T-helper 22 cell (primary cell): ENCODE measurements around the gene ITGB4.

ENCODE experiments used
- DNase-seq: peaks from one replicate; pipeline ENCODE4 v3.0.0-alpha.2; 2020; ENCODE audit warnings: low read depth

ITGB4 gene

DNA sequence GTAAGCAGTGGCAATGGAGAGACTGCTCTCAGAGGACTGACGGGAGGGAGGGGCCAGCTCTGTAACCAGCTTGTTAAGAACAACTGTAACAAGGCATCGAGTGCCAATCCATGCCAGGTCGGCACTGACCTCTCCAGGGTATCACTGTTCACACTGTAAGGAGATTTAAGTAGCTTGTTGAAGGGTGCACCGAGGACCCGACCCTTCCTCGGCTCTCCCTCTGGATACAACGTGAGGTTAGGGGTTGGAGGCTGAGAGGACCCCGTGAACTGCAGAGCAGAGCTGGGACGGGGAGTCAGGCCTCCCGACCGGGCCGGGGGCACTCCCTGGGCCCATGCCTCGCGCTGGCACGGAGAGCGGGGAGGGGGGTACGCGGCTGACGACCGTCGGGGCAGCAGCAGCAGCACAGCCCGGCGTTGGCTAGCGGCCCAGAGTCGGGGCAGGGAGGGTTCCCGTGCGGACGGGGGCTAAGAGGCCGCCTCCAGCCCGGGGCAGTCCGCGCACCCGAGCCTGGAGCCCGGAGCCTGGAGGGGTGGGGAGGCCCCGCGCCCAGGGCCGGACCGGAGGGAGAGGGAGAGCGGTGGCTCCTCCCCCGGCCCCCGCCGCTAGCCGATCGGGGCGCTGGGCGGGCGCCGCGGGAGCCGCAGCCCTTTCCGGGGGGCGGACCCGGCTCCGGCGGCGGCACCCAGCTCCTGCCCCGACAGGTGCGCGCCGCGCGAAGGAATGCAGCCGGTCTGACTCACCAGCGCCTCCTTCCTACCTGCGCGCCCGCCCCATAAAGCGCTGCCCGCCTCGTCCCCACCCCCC is at the start of gene ITGB4:
TSS of gene ITGB4 (plus strand) at position 804 of the 807 bp plus-strand sequence. CDS start 3,245 bp downstream, outside the sequence.
- DNase-seq = peak; percentile 54

DNA sequence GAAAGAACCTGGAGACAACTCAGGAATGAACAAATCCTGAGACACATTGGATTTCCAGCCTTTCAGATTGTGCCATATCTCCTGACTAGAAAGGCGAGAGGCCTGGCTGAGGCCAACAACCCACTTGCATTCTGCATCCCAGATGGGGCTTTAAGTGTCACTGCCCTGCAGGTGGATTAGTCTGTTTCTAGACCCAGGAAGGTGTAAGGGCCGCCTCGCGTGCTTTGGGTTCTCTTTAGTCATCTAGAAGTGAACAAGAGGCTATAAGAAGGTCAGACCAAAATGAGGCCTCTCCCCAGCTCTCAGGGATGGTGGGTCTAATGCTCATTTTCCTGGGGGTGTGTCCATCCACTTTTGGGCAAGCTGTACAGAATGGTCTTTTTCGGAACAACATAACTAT is 49.2 kb upstream of the ITGB4 start:
- no peak for DNase-seq

DNA sequence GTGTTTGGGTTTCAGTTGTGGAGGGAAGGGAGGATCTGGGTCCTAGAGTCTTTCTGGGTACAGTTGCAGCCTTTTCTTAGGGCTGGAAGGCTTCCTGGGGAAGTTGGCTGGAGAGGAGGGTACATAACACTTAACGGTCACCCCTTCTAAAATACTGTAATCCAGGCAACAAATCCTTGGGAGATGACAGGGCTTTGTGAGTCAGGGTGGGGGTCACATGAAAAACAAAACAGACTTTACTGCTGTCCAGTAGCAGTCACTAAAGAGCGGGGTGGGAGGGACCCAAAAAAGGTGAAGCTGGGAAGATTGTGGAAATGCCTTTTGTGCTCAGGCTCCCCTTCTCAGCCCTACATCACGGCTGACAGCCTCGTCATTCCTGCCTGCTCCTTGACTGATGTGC is 47.8 kb upstream of the ITGB4 start:
- no peak for DNase-seq

DNA sequence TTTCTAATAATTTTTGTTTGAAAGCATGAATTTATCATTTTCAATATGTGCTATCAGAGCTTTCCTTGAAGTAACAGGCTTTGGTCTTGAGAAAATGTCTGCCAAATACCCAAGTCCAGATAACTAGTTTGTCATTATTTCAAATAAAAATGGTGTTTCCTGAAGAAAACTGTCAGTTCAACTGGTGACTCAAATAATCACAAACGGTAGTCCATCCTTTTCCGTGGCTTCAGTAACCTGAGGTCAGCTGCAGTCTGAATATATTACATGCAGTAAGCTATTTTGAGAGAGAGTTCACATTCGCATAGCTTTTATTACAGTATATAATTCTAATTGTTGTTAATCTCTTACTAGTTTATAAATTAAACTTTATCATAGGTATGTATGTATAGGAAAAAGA is 44.8 kb upstream of the ITGB4 start:
- DNase-seq = no peak

DNA sequence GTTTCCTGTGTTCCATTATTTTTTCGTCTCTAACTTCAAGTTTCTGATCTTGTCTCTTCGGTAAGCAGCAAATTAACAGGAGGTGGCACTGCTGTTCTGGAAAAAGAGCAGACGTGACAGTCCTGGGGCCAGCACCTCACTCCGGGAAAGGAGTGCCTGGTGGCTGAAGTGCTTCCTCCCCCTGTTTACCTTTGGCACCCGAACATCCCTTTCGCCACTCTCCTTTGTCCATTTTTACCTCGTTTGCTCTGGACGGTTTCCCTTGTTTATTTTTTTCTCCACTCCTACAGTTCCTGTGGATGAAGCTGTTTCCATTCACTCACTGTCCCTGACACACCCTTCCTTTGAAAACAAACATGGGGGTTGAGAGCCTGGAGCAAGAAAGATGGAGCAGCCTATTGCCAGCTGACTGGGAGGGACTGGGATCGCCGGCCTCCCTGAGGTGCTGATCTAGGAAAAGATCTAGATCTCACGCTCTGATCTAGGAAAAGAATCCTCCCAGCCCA is 41.5 kb upstream of the ITGB4 start:
- no peak for DNase-seq

DNA sequence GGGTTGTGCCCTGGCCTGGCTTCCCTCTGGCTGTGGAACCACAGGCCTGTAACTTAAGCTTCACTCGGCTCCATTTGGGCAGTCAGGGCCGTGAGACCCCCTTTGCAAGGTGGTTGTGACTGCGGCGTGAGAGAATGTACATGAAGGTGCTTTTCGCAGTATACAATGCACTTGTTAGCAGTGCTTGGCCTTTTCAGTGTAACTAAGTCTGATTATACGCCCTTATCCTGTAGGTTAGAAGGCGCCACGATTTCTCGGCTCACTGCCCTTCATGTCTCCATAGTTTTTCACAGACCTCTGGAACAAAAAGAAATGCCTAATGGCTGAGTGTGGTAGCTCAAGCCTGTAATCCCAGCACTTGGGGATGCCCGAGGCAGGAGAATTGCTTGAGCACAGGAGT is 40.8 kb upstream of the ITGB4 start:
- no peak for DNase-seq

DNA sequence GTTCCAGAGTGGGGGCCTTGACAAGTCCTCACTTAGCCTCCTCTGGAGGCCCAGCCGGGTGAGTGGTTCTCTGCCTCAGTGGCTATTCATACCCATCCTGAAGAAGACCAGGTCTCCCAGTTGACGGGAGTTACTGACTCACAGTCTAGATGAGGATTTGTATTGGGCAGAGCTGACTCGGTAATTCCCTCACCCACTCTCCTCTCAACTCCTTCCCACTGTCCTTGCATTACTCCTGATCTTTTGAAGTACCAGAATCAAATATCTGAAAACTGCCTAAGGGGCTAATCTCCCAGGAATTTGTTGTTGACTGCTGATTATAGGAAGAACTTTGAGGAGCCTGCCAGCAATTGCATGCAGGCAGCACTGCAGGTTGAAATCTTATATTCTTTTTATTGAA is 40.0 kb upstream of the ITGB4 start:
- DNase-seq = no peak

DNA sequence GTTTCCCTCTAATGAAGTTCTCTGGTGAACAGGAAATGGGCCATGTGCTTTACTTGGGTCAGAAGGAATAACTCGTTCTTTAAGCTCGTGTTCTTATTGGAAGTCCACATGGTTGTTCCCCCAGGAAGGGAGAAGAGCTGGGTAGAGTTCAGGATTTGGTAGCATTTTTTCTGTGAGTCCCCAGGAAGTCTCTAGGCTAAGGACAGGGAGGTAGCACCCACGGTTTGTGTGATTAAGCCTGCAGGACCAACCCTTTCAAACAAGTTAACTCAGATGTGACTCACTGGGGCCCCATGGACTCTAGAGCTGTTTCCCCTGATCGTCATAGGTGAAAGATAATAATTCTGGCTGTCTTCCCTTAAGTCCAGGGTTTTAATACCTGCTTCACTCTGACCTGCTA is 37.7 kb upstream of the ITGB4 start:
- no peak for DNase-seq

DNA sequence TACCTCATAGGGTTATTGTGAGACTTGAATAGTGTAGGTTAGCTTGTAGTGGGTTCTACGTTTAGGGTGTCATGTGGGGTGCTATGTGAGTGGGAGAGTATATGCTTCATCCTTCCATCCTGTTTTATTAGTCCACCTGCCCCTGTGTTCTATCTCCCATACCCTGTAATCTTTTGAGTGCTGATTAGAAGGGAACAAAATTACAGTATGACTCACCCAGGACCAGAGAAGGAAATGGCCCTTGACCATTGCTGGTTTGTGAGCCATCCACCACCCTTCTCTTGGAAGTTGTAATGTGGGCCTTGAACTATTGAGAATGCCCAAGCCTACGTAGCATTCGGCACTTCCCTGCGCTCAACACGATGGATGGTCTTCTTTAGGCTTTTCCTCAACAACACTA is 37.0 kb upstream of the ITGB4 start:
- DNase-seq = no peak

DNA sequence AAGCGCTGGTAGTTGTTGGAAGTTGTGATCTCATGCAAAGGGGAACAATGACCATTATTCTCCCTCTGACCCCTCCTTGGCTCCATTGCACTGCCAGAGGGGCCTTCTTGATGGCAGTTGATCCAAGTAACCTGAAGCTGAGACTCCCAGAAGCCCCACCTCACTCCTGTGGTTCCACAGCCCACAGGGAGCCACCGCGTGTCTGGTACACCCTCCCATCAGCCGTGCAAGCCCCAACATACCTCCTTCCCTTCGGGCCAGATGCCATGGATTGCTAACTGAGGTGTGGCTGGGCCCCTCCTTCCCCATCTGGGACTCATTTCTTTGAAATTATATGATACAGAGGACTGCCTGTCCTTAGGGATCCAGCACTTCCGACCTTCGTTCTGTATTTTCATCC is 36.3 kb upstream of the ITGB4 start:
- no peak for DNase-seq

DNA sequence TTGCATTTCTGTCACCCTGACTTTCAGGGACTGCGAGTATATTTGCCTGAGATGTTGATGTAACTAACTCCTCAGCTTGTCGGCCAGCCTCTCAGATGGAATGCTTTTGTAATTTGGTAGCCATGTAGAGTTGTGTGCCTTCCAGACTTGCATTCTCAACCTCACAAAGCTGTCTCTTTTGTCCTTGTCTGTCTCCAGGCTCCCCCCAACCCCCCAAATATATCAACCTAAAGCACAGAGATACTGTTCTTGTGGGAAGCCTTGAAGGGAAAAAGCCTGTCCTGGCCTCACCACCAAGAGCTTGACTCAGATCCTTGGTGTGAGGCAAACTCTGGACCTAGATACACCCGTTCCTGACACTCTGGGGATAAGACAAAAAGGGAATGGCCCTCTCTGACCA is 35.8 kb upstream of the ITGB4 start:
- DNase-seq = no peak

DNA sequence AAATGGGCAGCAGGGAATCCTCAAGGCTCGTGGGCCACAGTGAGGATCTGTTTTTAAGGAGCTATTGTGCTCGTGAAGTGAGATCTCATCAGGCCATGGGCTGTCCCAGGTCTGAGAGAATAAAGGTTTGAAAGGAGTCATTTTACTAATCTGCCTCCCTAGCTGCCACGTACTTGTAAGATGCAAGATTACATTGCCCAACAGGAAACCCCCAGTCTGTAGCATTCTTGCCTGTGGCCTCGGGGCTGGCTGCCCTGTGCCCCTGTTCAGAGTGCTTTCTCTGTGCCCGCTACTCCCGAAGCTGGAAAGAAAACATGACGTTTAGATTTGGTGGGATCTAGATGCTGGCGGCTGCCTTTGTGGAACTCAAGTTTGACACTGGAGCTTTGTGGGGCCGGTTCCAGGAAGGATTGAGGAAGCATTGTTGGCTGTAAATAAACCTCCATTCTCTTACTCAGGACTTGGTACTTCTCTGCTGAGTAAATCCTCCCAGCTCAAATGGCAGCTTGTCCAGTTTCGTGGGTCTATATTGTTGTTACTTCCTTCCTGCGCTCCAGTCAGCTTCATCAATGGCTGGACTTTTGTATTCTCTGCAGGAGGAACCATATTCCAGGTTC is 32.9 kb upstream of the ITGB4 start:
- DNase-seq = no peak

DNA sequence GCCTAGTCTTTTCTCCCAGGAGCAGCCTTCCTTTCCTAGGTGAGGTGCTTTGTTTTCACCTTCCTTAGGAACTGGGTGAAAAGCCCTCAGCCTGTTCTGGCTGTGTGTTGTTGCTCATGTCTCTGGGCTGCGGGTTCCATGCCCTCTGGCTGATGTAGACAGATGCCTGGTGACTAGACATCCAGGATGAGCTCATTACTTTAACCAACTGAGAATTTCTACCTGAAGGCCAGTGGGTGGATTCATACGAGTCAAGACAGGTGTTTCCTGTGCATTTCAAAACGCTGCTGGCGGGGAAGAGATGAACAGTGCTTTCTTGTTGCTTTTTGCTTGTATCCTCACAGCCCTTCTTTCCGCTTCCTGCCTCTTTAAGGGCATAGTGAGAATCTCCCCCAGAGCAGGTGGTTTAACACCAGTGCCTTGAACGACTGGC is 31.8 kb upstream of the ITGB4 start:
- DNase-seq = no peak

DNA sequence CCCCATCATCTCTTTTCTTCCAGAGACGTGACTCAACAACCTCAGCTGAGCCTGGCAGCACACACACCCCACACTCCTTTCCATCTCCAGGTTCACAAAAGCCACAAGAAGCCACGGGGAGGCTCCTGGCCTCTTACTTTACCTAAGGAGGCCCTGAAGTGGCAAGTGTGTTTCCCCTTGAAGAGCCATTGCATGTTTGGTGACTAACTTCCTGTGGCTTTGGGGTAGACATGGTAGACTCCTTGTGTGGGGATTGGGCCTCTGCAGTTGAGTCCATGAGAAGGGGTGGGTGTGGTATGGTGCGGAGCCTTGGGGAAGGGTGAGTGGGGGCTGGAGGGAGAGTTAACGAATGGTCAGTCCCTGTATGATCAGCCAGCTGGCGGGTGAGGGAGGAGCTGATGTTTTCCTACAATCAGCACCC is 29.9 kb upstream of the ITGB4 start:
- no peak for DNase-seq

DNA sequence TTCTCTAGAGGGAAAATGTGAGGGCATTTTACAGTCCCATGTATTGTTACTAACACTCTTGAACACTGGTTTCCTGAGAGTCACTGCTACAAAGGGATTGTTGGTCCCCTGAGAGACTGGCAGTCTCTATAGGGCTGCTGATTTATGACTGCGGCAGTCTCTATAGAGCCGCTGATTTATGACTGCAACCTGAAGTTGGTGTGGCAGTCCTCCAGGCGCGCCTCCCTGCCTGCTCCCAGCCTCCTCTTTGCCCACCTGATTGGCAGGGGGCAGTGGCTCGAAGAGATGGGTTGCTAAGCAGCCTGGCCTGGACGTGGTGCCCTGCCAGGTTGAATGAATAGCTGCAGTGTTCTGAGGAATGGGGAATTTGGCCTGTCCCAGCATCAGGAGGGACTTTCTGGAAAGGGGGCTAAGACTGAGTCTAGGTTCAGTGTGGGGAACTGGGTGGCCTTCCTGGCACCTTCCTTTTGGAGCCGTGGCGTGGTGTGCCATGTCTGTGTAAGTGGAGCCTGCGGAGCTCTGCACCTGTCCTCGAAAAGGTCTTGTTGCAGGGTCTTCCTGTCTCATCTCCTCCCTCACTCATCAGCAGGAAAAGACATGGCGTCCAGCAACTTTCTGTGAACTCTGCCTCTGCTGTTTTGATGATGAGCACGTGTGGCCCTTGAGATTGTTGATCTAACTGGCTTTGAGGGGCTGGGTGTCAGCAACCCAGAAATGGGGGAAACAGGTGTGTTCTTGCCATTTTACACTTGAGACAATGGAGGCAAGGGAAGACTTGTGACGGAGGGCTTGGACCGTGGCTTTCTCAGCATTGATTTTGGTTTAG is 29.2 kb upstream of the ITGB4 start:
- no peak for DNase-seq

DNA sequence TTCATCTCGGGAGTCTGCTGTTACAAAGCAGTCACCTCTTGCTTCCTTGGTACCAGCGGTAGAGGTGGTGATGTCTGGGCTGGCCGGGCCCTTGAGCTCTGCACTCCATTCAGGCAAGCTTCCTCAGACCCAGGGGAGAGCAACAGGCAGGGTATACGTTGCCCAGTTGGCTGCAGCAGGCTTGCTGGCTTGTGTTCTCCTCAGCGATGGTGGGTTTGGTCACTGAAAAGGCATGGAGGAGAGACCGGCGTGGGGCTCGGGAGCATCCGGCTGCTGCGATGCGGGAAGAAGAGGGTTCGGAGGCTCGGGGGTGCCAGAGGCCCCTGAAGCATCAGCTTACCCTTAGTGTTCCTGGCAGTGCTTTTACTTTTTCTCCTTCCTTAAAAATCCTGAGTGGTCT is 28.3 kb upstream of the ITGB4 start:
- no peak for DNase-seq

DNA sequence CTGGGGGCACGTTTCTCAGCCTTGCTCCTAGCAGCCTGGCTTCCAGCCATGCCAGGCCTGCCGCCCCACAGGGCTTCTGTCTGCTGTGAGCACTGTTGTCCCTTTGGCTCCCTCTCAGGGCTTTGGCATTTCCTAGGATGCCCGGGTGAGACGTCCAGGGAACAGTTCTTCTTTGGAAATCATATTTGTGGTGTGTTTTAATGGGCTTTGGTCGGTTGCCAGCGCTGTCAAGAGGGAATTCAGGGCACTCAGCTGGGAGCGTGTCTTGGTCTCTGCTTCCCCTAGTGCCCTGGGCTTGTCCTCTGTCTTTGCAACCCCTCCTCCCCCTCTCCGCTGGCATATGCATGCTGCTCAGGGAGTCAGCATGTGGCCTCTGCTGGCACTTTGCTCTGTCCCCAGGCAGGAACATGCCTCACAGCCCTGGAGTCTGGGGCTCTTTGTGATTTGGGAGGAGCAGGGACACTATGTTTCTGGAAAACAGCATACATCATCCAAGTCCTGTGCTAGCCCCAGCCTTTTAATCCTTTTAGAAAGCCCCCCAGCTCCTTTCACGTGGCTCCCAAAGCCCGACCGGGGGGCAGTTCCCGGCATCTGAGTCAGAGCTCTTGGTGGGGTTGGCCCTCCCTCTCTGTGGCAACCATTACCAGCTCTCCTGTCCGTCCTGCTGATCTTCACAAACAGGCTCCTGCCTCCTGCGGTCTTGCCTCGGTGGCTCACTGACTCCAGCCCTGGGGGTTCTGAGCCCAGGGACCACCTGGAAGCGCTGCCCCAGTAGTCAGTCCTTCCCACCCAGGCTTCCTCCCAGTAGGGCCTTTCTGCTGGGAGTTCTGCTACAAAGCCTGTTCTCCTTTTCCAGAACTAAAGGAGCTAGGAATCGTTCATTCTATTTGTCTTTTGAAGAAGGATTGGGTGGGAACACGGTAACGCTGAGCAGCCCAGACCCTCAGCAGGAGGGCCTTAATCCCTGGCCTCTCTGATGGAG is 27.5 kb upstream of the ITGB4 start:
- no peak for DNase-seq

DNA sequence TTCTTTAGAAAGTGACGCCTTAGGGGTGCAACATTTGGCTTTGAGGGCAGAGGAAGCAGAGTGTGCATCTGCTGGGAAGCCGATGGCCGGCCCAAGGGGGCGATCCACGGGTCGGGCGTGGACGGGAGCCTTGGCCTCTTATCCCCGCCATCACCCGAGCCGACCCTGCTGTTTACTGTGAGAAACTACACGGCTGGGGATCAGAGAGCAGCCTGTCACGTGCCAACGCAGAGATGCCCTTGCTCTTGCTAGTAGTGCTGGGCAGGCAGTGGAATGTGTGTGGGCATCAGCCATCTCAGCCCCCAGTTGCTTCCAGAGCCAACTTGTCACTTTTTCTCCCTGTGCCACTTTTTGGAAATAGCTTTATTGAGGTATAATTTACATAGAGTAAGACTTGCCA is 26.7 kb upstream of the ITGB4 start:
- DNase-seq = no peak

DNA sequence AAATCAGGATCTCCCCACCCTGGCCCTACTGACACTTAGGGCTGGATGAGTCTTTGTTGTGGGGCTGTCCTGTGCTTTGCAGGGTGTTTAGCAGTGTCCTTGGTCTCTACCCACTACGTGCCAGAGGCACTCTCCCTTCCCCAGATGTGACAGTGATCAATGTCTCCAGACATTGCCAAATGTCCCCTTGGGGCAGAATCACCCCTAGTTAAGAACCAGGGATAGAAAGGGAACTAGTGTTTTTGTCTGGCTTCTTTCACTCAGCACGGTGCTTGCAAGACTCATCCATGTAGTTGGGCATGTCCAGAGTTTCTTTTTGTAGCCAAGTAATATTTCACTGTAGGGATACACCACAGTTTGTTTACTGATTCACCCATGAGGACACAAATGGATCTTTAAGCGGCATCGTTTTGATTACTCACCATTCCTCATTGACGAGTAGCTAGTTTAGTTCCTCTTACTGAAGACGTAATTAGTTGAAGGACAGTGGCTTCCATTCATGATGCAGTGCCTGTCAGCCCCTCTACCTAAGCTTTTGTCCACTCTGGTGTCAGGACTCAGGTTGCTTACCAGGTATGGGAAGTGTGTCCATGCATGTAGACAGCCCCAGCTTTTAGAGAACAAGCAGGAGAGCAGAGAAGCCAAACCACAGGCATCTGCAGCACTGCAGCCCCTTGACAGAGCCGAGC is 26.0 kb upstream of the ITGB4 start:
- DNase-seq = no peak

DNA sequence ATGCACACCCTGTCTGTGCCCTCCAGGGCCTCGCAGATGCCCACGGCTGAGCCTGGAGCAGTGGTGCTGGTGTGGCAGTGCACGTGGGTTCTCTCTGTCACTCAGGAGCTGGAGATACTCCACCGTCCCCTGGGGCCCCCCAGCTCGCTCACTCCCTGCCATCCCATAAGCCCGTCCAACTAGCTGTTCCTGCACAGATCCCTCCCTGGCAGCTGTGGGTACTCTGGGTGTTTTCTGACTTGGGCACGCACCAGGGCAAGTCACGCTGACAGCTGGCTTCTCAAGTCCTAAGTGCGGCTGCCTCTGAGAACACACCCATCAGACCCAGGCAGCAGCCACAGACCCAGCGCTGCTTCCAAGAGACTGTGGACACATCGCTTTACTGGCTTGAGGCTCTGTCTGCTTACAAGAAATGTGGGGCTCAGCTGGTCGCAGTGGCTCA is 25.4 kb upstream of the ITGB4 start:
- DNase-seq = no peak
